Keratinocyte (primary cell): ENCODE measurements around the gene ESYT3. TPM values are rescaled to one million over a fixed set of nuclear protein-coding genes. Genes with fewer than 3 reads are reported as not detected.
A peak's percentile ranks its signal among the peaks of the same experiment; 100 is the strongest.

Source experiments
- DNase-seq: peaks from one replicate; pipeline ENCODE4 v3.0.0-alpha.2; 2011; ENCODE audit warnings: low read depth, missing footprints, low spot score
- FAIRE-seq: peaks from 2 replicates; lab custom pipeline; 2011; peaks lifted over from hg19 to GRCh38; lab: Jason Lieb, UNC
- H2AFZ ChIP-seq: 2 replicates; pipeline ENCODE4 v1.6.0; 2012; ENCODE audit warnings: low read length, control low read depth, inconsistent platforms; ENCODE audit not compliant: control insufficient read depth
- H3K27ac ChIP-seq: 2 replicates; pipeline ENCODE4 v1.5.1; 2011; ENCODE audit warnings: low read length; ENCODE audit not compliant: control insufficient read depth, insufficient read depth
- H3K27me3 ChIP-seq: 3 replicates; pipeline ENCODE4 v1.6.0; 2011; ENCODE audit warnings: low read length; ENCODE audit not compliant: control insufficient read depth, insufficient read depth; ENCODE audit errors: extremely low read depth
- H3K36me3 ChIP-seq, 2 experiments: 2 replicates in 1 of 2; 3 replicates in 1 of 2; pipeline ENCODE4 v1.5.1; 2011; ENCODE audit warnings: low read length in 2 of 2, mild to moderate bottlenecking in 1 of 2; ENCODE audit not compliant: control insufficient read depth in 2 of 2, insufficient read depth in 2 of 2; ENCODE audit errors: extremely low read depth in 1 of 2
- H3K4me1 ChIP-seq: 3 replicates; pipeline ENCODE4 v1.5.1; 2011; ENCODE audit warnings: low read length; ENCODE audit not compliant: control insufficient read depth, insufficient read depth; ENCODE audit errors: extremely low read depth
- H3K4me2 ChIP-seq: 3 replicates; pipeline ENCODE4 v1.6.0; 2011; ENCODE audit warnings: low read depth, low read length; ENCODE audit not compliant: control insufficient read depth, insufficient read depth; ENCODE audit errors: extremely low read depth
- H3K4me3 ChIP-seq, 3 experiments: fragments of 200-600 bp in 1 of 3; sonication (generic) in 1 of 3; 2 replicates in 2 of 3; 3 replicates in 1 of 3; pipeline ENCODE4 v1.5.1; 2011 to 2016; ENCODE audit warnings: low read length in 3 of 3, mild to moderate bottlenecking in 3 of 3, control low read depth in 2 of 3, inconsistent platforms in 1 of 3, low read depth in 1 of 3, mixed read lengths in 1 of 3, mixed run types in 1 of 3, moderate library complexity in 1 of 3; ENCODE audit not compliant: control insufficient read depth in 2 of 3, insufficient read depth in 2 of 3; ENCODE audit errors: extremely low read depth in 1 of 3
- H3K79me2 ChIP-seq: 2 replicates; pipeline ENCODE4 v1.6.0; 2012; ENCODE audit warnings: low read length; ENCODE audit not compliant: control insufficient read depth, insufficient read depth
- H3K9ac ChIP-seq: 3 replicates; pipeline ENCODE4 v1.6.0; 2011; ENCODE audit warnings: low read length; ENCODE audit not compliant: control insufficient read depth, insufficient read depth; ENCODE audit errors: extremely low read depth
- H3K9me1 ChIP-seq: 3 replicates; pipeline ENCODE4 v1.6.0; 2011; ENCODE audit warnings: low read length; ENCODE audit not compliant: control insufficient read depth, insufficient read depth; ENCODE audit errors: extremely low read depth
- H3K9me3 ChIP-seq: 2 replicates; pipeline ENCODE4 v1.5.1; 2012; ENCODE audit warnings: low read depth, low read length; ENCODE audit not compliant: control insufficient read depth
- H4K20me1 ChIP-seq: 3 replicates; pipeline ENCODE4 v1.6.0; 2011; ENCODE audit warnings: low read length; ENCODE audit not compliant: control insufficient read depth, insufficient read depth; ENCODE audit errors: extremely low read depth
- EZH2 ChIP-seq: IDR thresholded peaks from one replicate; pipeline ENCODE4 v1.6.1; 2012; ENCODE audit warnings: inconsistent platforms, mild to moderate bottlenecking, low read length, moderate library complexity
- dilution Hi-C: fragments of 300-500 bp; cut with MboI; formaldehyde crosslinking; loops from one replicate; pipeline ENCODE4 v1.7.0; 2020; ENCODE audit warnings: low sequenced_read_pairs; ENCODE audit not compliant: extremely low pct_ligation_motif_present
- polyA plus RNA-seq, 5 experiments: library from polyadenylated mRNA; depleted of rRNA in 3 of 5; stranded (reverse) in 3 of 5; stranded (forward) in 1 of 5; unstranded in 1 of 5; fragments of >200 nt; gene quantifications; 1 replicate in 1 of 5; 2 replicates in 3 of 5; 3 replicates in 1 of 5; pipeline versions ENCODE4 v1.2.1 to v1.2.3, GENCODE V29; 2011 to 2012; ENCODE audit warnings: missing spikeins in 2 of 5, low read depth in 1 of 5, low replicate concordance in 1 of 5
- TF ChIP-seq, protein P1 (sequence below), 3 experiments: IDR thresholded peaks in 1 of 3; conservative IDR thresholded peaks in 1 of 3; optimal IDR thresholded peaks in 1 of 3; 2 replicates in 2 of 3; 3 replicates in 1 of 3; pipeline versions ENCODE3 to v1.5.1; 2011; ENCODE audit warnings: low read length in 3 of 3, mild to moderate bottlenecking in 3 of 3, moderate library complexity in 2 of 3, control low read depth in 1 of 3, inconsistent platforms in 1 of 3; ENCODE audit not compliant: insufficient read depth in 2 of 3; ENCODE audit errors: extremely low read depth in 1 of 3

The ESYT3 gene
- polyA plus RNA-seq, 1 donor (not counting 4 experiments of a cell fraction or from before 2014, with no cell fraction given) = 0.62 TPM

DNA sequence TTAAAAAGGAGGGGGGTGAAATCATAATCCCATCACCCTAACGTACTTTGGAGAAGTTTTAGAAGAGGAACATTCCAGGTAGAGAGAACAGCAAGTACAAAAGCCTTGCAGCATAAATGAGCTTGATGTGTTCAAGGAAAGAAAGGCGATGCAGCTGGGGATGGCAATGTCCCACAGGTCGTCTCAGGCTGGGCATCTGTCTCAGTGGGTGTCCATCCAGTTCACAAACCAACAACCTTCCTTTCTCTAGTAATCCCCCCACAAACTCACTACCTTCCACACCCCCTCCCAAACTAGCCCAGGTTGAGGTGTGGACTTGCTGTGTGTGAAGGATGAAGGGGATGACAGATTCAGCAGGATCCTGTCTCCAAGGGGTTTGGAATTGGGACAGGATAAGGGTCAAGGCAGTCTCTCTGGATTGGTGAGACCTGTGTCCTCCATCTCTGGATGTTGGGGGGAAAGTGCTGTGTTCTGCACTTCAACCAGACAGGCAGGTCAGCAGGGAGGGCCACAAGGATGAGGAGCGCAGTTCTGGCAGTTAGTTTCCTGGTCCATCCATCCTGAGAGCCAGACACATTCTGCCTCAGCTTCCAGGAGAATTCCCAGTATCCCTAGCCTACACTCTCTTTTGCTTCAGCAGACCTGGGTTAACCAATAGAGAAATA, 1.7 kb upstream of the ESYT3 start:
- H3K4me2 ChIP-seq = no peak overlapping the region
- H3K4me1 ChIP-seq = peaks cover 6% of the 10 kb centered on the region
- H3K9ac ChIP-seq = no peak overlapping the region
- H3K27me3 ChIP-seq = peaks cover 24% of the 10 kb centered on the region
- no peaks in the 10 kb centered on the region for H3K9me3 ChIP-seq
- TF ChIP-seq, protein P1, sequence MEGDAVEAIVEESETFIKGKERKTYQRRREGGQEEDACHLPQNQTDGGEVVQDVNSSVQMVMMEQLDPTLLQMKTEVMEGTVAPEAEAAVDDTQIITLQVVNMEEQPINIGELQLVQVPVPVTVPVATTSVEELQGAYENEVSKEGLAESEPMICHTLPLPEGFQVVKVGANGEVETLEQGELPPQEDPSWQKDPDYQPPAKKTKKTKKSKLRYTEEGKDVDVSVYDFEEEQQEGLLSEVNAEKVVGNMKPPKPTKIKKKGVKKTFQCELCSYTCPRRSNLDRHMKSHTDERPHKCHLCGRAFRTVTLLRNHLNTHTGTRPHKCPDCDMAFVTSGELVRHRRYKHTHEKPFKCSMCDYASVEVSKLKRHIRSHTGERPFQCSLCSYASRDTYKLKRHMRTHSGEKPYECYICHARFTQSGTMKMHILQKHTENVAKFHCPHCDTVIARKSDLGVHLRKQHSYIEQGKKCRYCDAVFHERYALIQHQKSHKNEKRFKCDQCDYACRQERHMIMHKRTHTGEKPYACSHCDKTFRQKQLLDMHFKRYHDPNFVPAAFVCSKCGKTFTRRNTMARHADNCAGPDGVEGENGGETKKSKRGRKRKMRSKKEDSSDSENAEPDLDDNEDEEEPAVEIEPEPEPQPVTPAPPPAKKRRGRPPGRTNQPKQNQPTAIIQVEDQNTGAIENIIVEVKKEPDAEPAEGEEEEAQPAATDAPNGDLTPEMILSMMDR (optimal IDR thresholded peaks at IDR 0.05 in 1 of 3, IDR thresholded peaks at IDR 0.05 in 1 of 3, conservative IDR thresholded peaks at IDR 0.05 in 1 of 3; ENCODE audit: extremely low read depth in 1 of 3, insufficient read depth in 2 of 3, low read length in 3 of 3) = no peak
- TF ChIP-seq EZH2 = no peak
- DNase-seq (no peak), FAIRE-seq (no peak)
- H3K9me1 ChIP-seq = no peaks in the 10 kb centered on the region
- H2AFZ ChIP-seq = no peak overlapping the region
- dilution Hi-C loops = no loop called here
- H3K36me3 ChIP-seq = no peaks in the 10 kb centered on the region
- no peaks in the 10 kb centered on the region for H3K79me2 ChIP-seq
- no peaks in the 10 kb centered on the region for H4K20me1 ChIP-seq
- H3K27ac ChIP-seq = no peak overlapping the region
- H3K4me3 ChIP-seq = no peak overlapping the region

DNA sequence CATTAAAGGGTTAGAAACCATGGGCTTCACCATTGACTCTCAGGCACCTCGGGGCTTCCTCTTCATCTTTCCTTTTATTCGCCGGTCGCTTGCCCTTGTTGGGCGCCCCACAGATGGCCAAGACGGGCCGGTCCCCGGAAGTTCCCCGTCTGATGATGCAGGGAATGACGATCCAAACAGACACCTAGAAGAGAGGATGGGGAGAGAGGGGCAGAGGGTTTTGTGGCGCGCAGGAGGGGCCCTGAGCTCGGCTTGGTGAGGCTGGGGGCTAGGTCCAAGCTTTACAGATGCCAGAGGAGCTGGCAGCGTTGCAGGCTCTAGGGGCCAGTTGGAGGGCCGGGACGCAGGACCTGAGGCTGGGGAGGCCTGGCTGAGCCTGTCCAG, 532 bp upstream of the ESYT3 start:
- TF ChIP-seq EZH2 = no peak
- TF ChIP-seq, protein P1 (optimal IDR thresholded peaks at IDR 0.05 in 1 of 3, IDR thresholded peaks at IDR 0.05 in 1 of 3, conservative IDR thresholded peaks at IDR 0.05 in 1 of 3; ENCODE audit: extremely low read depth in 1 of 3, insufficient read depth in 2 of 3, low read length in 3 of 3) = no peak
- H4K20me1 ChIP-seq = no peaks in the 10 kb centered on the region
- no peaks in the 10 kb centered on the region for H3K9me1 ChIP-seq
- DNase-seq = no peak
- dilution Hi-C loops = no loop called here
- H2AFZ ChIP-seq = no peak overlapping the region
- no peaks in the 10 kb centered on the region for H3K9me3 ChIP-seq
- H3K9ac ChIP-seq = no peak overlapping the region
- H3K79me2 ChIP-seq = no peaks in the 10 kb centered on the region
- H3K27ac ChIP-seq = no peak overlapping the region
- H3K36me3 ChIP-seq = no peaks in the 10 kb centered on the region
- no peak for FAIRE-seq
- H3K4me2 ChIP-seq = peak overlapping the region; percentile 88
- H3K4me3 ChIP-seq = no peak overlapping the region
- peaks cover 6% of the 10 kb centered on the region for H3K4me1 ChIP-seq
- peaks cover 24% of the 10 kb centered on the region for H3K27me3 ChIP-seq
